Activated CD8-positive, alpha-beta memory T cell treated with anti-CD3 and anti-CD28 coated beads, Interleukin-2, amount 50 U/mL, for 24 hours (primary cell): ENCODE data around the gene LRP1-AS.

Experiments used
- DNase-seq: peaks from one replicate; pipeline ENCODE4 v3.0.0-alpha.2; 2020; ENCODE audit errors: extremely low read depth

LRP1-AS gene

GRCh38 chr12:57099047-57099714, 48.2 kb downstream of the LRP1-AS start:
- DNase-seq = no peak

GRCh38 chr12:57098546-57098945, 48.9 kb downstream of the LRP1-AS start:
- no peak for DNase-seq

GRCh38 chr12:57097554-57097835, 49.9 kb downstream of the LRP1-AS start:
- no peak for DNase-seq

- DNase-seq = no peak
Observed at GRCh38 chr12:57096748-57097553, 50.5 kb downstream of the LRP1-AS start.

- no peak for DNase-seq
Observed at GRCh38 chr12:57096099-57096572, 51.3 kb downstream of the LRP1-AS start.

GRCh38 chr12:57095440-57095839, 52.0 kb downstream of the LRP1-AS start:
- no peak for DNase-seq
